Gastroesophageal sphincter (tissue), 4 donors: Measurements from ENCODE around the gene SLIT3. TPM values are rescaled to one million over a fixed set of nuclear protein-coding genes. Genes with fewer than 3 reads are reported as not detected.

ENCODE experiments used
- ATAC-seq: fragments of 150-250 bp; one replicate; pipeline ENCODE4 v1.9.1; 2016; ENCODE audit warnings: mild to moderate bottlenecking, moderate library complexity
- H3K27ac ChIP-seq, 4 donors: fragments of 200-600 bp; sonication (generic) in 3 of 4; 1 replicate in 3 of 4; 2 replicates in 1 of 4; pipeline ENCODE4 v1.5.1; 2016 to 2019
- H3K27me3 ChIP-seq: fragments of 200-600 bp; sonication (generic); one replicate; pipeline ENCODE4 v1.5.1; 2019
- H3K36me3 ChIP-seq, 2 donors: fragments of 200-600 bp; sonication (generic); one replicate each; pipeline ENCODE4 v1.5.1; 2019; ENCODE audit warnings: control low read depth in 1 of 2
- H3K4me1 ChIP-seq, 3 donors: fragments of 200-600 bp; sonication (generic); 1 replicate in 2 of 3; 2 replicates in 1 of 3; pipeline ENCODE4 v1.5.1; 2016 to 2019; ENCODE audit warnings: control low read depth in 2 of 3
- H3K4me3 ChIP-seq, 2 donors: fragments of 200-600 bp; sonication (generic); one replicate each; pipeline ENCODE4 v1.5.1; 2019; ENCODE audit warnings: mild to moderate bottlenecking in 1 of 2, moderate library complexity in 1 of 2
- H3K9me3 ChIP-seq, 3 donors: fragments of 200-600 bp; sonication (generic); one replicate each; pipeline ENCODE4 v1.5.1; 2017 to 2019; ENCODE audit warnings: control low read depth in 2 of 3
- CTCF ChIP-seq, 4 experiments: fragments of 200-600 bp in 2 of 4; fragments of 450-650 bp in 2 of 4; sonication (generic) in 1 of 4; IDR thresholded peaks; one replicate each; pipeline ENCODE4 v1.5.1; 2017 to 2019; ENCODE audit warnings: antibody characterized with exemption in 4 of 4, mild to moderate bottlenecking in 2 of 4, moderate library complexity in 2 of 4
- EP300 ChIP-seq: sonication (generic); formaldehyde crosslinking; IDR thresholded peaks from one replicate; pipeline ENCODE4 v1.6.1; 2017; ENCODE audit warnings: antibody characterized with exemption, mild to moderate bottlenecking
- POLR2A ChIP-seq, 2 donors: fragments of 450-650 bp; IDR thresholded peaks; one replicate each; pipeline ENCODE4 v1.6.1; 2017; ENCODE audit warnings: antibody characterized with exemption in 2 of 2, mild to moderate bottlenecking in 2 of 2, moderate library complexity in 1 of 2
- POLR2AphosphoS5 ChIP-seq: sonication (generic); formaldehyde crosslinking; IDR thresholded peaks from one replicate; pipeline ENCODE4 v1.6.1; 2017; ENCODE audit warnings: antibody characterized with exemption
- WGBS, 2 donors: methylation state at CpG; one replicate each; pipeline ENCODE4 v1.1.5; 2018; ENCODE audit warnings: low coverage in 1 of 2; 5-methylcytosine and 5-hydroxymethylcytosine counted together
- total RNA-seq, 4 donors: library from RNA; depleted of rRNA; stranded (reverse); fragments of >200 nt; gene quantifications; one replicate each; pipeline ENCODE4 v1.1.0, GENCODE V29; 2016

Gene SLIT3
- total RNA-seq, 4 donors from 2014 or later: 29.6 to 76.3 (median 31.1) TPM

GRCh38 chr5:169065400-169065799, 235.5 kb downstream of the SLIT3 start:
- Histone ChIP-seq H3K27me3 (no peaks in the 10 kb centered on the region), H3K4me3 (no peak overlapping the region), H3K4me1 (peaks cover 0 to 31% (median 0%) of the 10 kb centered on the region in 3 donors), H3K27ac (no peak overlapping the region), H3K36me3 (no peaks in the 10 kb centered on the region), H3K9me3 (no peaks in the 10 kb centered on the region)
- WGBS, 2 donors: 70 to 96% methylated on average over 3 of the region's 5 CpGs
- ATAC-seq: no peak
- TF ChIP-seq EP300: no peak
- no peak for TF ChIP-seq POLR2AphosphoS5
- TF ChIP-seq CTCF (IDR thresholded peaks at IDR 0.05): no peak
- no peak for TF ChIP-seq POLR2A (IDR thresholded peaks at IDR 0.05)

- TF ChIP-seq CTCF (IDR thresholded peaks at IDR 0.05) (no peak), POLR2A (IDR thresholded peaks at IDR 0.05) (no peak), POLR2AphosphoS5 (no peak), EP300 (no peak)
- Histone ChIP-seq H3K27ac (no peak overlapping the region), H3K9me3 (no peaks in the 10 kb centered on the region), H3K4me1 (peaks cover 0 to 31% (median 0%) of the 10 kb centered on the region in 3 donors), H3K4me3 (no peak overlapping the region), H3K36me3 (no peaks in the 10 kb centered on the region), H3K27me3 (no peaks in the 10 kb centered on the region)
- WGBS, 2 donors: 38 to 65% methylated on average over 1 to 3 of the region's 3 CpGs
- no peak for ATAC-seq
These were observed 236.8 kb downstream of the SLIT3 start for GRCh38 chr5:169064093-169064492.

- H3K27ac ChIP-seq: no peak overlapping the region
- no peaks in the 10 kb centered on the region for H3K9me3 ChIP-seq
- no peak overlapping the region for H3K4me3 ChIP-seq
- WGBS, 2 donors: 71 to 84% methylated on average over 5 to 8 of the region's 12 CpGs
- H3K36me3 ChIP-seq: no peaks in the 10 kb centered on the region
- no peak for ATAC-seq
- TF ChIP-seq CTCF (IDR thresholded peaks at IDR 0.05) (no peak), EP300 (no peak), POLR2AphosphoS5 (no peak), POLR2A (IDR thresholded peaks at IDR 0.05) (no peak)
- no peaks in the 10 kb centered on the region for H3K27me3 ChIP-seq
- H3K4me1 ChIP-seq: peaks cover 0 to 31% (median 0%) of the 10 kb centered on the region in 3 donors
These were observed 237.5 kb downstream of the SLIT3 start for GRCh38 chr5:169063316-169063953.

GRCh38 chr5:169062690-169063089, 238.2 kb downstream of the SLIT3 start:
- ATAC-seq: no peak
- no peak overlapping the region for H3K27ac ChIP-seq
- WGBS, 2 donors: 91% methylated on average over 2 of the region's 2 CpGs; no CpG with 5 or more reads in 1 of the 2 donors
- no peaks in the 10 kb centered on the region for H3K27me3 ChIP-seq
- H3K4me3 ChIP-seq: no peak overlapping the region
- H3K36me3 ChIP-seq: no peaks in the 10 kb centered on the region
- TF ChIP-seq CTCF (IDR thresholded peaks at IDR 0.05) (no peak), POLR2AphosphoS5 (no peak), POLR2A (IDR thresholded peaks at IDR 0.05) (no peak), EP300 (no peak)
- peaks cover 0 to 25% (median 0%) of the 10 kb centered on the region in 3 donors for H3K4me1 ChIP-seq
- H3K9me3 ChIP-seq: no peaks in the 10 kb centered on the region

- no peak for ATAC-seq
- H3K36me3 ChIP-seq: no peaks in the 10 kb centered on the region
- no peak overlapping the region for H3K27ac ChIP-seq
- no peaks in the 10 kb centered on the region for H3K27me3 ChIP-seq
- no peaks in the 10 kb centered on the region for H3K9me3 ChIP-seq
- peaks cover 0 to 19% (median 0%) of the 10 kb centered on the region in 3 donors for H3K4me1 ChIP-seq
- H3K4me3 ChIP-seq: no peak overlapping the region
- WGBS, 2 donors: 92 to 96% methylated on average over 4 to 8 of the region's 8 CpGs
- TF ChIP-seq POLR2AphosphoS5 (no peak), EP300 (no peak), POLR2A (IDR thresholded peaks at IDR 0.05) (no peak), CTCF (IDR thresholded peaks at IDR 0.05) (no peak)
These were observed 246.4 kb downstream of the SLIT3 start for GRCh38 chr5:169054506-169054905.
